ENCODE data around the gene PIK3CB. TPM values are rescaled to one million over a fixed set of nuclear protein-coding genes. Genes with fewer than 3 reads are reported as not detected.

PIK3CB gene
- total and polyA plus RNA-seq, 11 donors = 6.9 to 38.1 (median 29.4) TPM

DNA sequence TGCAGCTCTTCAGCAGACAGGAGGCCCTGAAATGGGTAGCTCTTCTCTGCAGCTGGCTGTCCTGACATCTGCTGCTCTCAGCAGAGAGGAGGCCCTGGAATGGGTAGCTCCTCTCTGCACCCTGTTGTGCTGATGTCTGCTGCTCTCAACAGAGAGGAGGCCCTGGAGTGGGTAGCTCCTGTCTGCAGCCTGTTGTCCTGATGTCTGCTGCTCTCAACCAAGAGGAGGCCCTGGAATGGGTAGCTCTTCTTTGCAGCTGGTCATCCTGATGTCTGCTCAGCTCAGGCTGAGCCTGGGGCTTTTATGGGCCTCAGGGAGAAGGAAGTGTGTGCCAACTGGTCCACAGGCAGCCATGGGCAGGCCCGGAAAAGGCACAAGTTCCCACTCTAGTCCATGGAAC lies 66.6 kb downstream of the PIK3CB start:
- intact Hi-C loops (cut with DNase I) = no loop called here
- no peak overlapping the region for H3K27ac ChIP-seq
- DNase-seq = no peak
- no peak for TF ChIP-seq CTCF (IDR thresholded peaks at IDR 0.05)
- no peak for TF ChIP-seq POLR2A (IDR thresholded peaks at IDR 0.05)
- H3K4me3 ChIP-seq = no peak overlapping the region
- ATAC-seq = peak in 1 of 4 donors; percentile 49
- peaks cover 0 to 2% (median 0%) of the 10 kb centered on the region in 9 donors for H3K36me3 ChIP-seq
- H3K9me3 ChIP-seq = peaks cover 0 to 10% (median 0%) of the 10 kb centered on the region in 12 donors
- peaks cover 0 to 8% (median 0%) of the 10 kb centered on the region in 12 donors for H3K4me1 ChIP-seq
- 100% methylated on average over 1 of the region's 1 CpG; no CpG with 5 or more reads in 2 of the 4 donors for WGBS, 4 donors
- no peaks in the 10 kb centered on the region for H3K27me3 ChIP-seq

GRCh38 chr3:138767498-138768104 lies 67.1 kb downstream of the PIK3CB start:
- TF ChIP-seq POLR2A (IDR thresholded peaks at IDR 0.05) (no peak), CTCF (IDR thresholded peaks at IDR 0.05) (no peak)

GRCh38 chr3:138761002-138761401 lies 73.7 kb downstream of the PIK3CB start:
- no peak for TF ChIP-seq POLR2A (IDR thresholded peaks at IDR 0.05)
- TF ChIP-seq CTCF (IDR thresholded peaks at IDR 0.05) = no peak
- 94 to 99% (median 97%) methylated on average over 2 of the region's 2 CpGs for WGBS, 4 donors
- Histone ChIP-seq H3K27ac (no peak overlapping the region), H3K36me3 (peaks cover 0 to 12% (median 0%) of the 10 kb centered on the region in 9 donors), H3K27me3 (no peaks in the 10 kb centered on the region), H3K4me1 (no peaks in the 10 kb centered on the region), H3K9me3 (no peaks in the 10 kb centered on the region), H3K4me3 (no peak overlapping the region)
- DNase-seq (no peak), ATAC-seq (no peak)
- intact Hi-C loops (cut with DNase I) = no loop called here

More at GRCh38 chr3:138767498-138768104, 67.1 kb downstream of the PIK3CB start:
- H3K4me3 ChIP-seq = no peak overlapping the region
- peaks cover 0 to 8% (median 0%) of the 10 kb centered on the region in 12 donors for H3K4me1 ChIP-seq
- intact Hi-C loops (cut with DNase I) = no loop called here
- H3K9me3 ChIP-seq = peaks cover 0 to 10% (median 0%) of the 10 kb centered on the region in 12 donors
- H3K27ac ChIP-seq = no peak overlapping the region
- peaks cover 0 to 2% (median 0%) of the 10 kb centered on the region in 9 donors for H3K36me3 ChIP-seq
- ATAC-seq (peak in 1 of 4 donors; percentile 24), DNase-seq (no peak)
- H3K27me3 ChIP-seq = no peaks in the 10 kb centered on the region
- WGBS, 4 donors = 86 to 97% (median 96%) methylated on average over 6 to 11 of the region's 11 CpGs

DNA sequence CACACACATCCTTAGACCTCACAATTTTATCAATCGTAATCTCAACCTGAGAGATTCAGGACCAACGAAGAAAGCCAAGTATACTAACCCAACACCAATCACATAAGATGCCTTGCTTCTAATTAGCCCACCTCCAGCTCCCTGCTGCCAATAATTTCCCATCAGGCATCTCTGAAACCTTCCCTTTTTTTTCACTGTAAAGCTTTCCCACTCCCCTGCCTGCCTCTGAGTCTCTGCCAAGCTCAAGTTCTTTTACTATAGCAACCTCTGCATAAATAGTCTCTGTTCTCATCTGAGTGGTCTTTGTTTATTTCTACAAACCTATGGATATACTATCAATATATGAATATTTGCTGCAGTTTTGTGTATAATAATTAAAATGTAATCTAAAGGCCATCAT lies 86.5 kb downstream of the PIK3CB start:
- no peak for ATAC-seq
- Histone ChIP-seq H3K9me3 (no peaks in the 10 kb centered on the region), H3K36me3 (peaks cover 0 to 13% (median 0%) of the 10 kb centered on the region in 9 donors), H3K27me3 (no peaks in the 10 kb centered on the region), H3K27ac (no peak overlapping the region), H3K4me1 (peaks cover 0 to 8% (median 0%) of the 10 kb centered on the region in 12 donors), H3K4me3 (no peak overlapping the region)
- no peak for TF ChIP-seq POLR2A (IDR thresholded peaks at IDR 0.05)
- TF ChIP-seq CTCF (IDR thresholded peaks at IDR 0.05) = no peak
- intact Hi-C loops (cut with DNase I) = no loop called here
- no peak for DNase-seq
- WGBS, 4 donors = 84 to 90% (median 86%) methylated on average over 2 of the region's 2 CpGs

Data from heart left ventricle (tissue), 16 donors.